HEK293T (cell line): ENCODE measurements around the gene TPCN2.

ENCODE experiments used
- BHLHE40 ChIP-seq: fragments of 450-650 bp; IDR thresholded peaks from 2 replicates; pipeline ENCODE4 v1.6.1; 2016; ENCODE audit warnings: mild to moderate bottlenecking, moderate library complexity, borderline replicate concordance
- FOXM1 ChIP-seq: fragments of 450-650 bp; IDR thresholded peaks from 2 replicates; pipeline ENCODE4 v1.6.1; 2017; ENCODE audit warnings: mild to moderate bottlenecking, borderline replicate concordance
- SP1 ChIP-seq: fragments of 450-650 bp; IDR thresholded peaks from 2 replicates; pipeline ENCODE4 v1.6.1; 2017
- TARDBP ChIP-seq: fragments of 450-650 bp; IDR thresholded peaks from 2 replicates; pipeline ENCODE4 v1.6.1; 2016

DNA sequence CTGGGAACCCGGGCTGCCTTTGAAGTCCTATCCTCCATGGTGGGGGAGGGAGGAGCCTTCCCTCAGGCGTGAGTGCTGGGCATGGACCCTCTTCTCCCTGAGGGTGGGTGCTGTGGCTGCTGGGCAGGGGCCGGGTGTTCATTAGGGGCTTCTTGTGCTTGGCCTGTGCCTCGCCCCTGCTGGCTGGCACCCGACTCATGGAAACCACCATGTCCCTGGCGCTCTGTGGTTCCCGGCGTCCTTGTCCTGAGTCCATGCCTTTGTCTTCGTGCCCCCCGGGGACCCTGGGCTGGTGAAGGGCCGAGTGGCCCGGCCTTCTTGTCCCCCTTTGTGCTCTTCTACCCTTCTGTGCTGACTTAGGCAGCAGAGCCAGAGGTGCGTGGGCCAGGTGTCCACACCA lies 23.2 kb downstream of the TPCN2 start:
- TF ChIP-seq TARDBP (no peak), SP1 (no peak), FOXM1 (no peak), BHLHE40 (no peak)
